Smooth muscle cell (in vitro differentiated cells): ENCODE results near the gene ERGIC1. TPM values are rescaled to one million over a fixed set of nuclear protein-coding genes. Genes with fewer than 3 reads are reported as not detected.
"Not testable (repeated sequence)": the region's sequence is repeated elsewhere in the genome, so short reads cannot be mapped to it uniquely, and the experiment has no call there.

ENCODE experiments used
- DNase-seq: peaks from one replicate; lab custom pipeline; 2025; ENCODE audit not compliant: unreplicated experiment; lab: John Stamatoyannopoulos, UW
- H2AFZ ChIP-seq: fragments of 200-600 bp; sonication (generic); 2 replicates; pipeline ENCODE4 v1.6.0; 2016; ENCODE audit warnings: antibody characterized with exemption, low read depth, mild to moderate bottlenecking
- H3F3A ChIP-seq: fragments of 200-600 bp; sonication (generic); 2 replicates; pipeline ENCODE4 v1.6.0; 2017; ENCODE audit warnings: antibody characterized with exemption, low read depth
- H3K27ac ChIP-seq: fragments of 200-600 bp; sonication (generic); 2 replicates; pipeline ENCODE4 v1.5.1; 2016; ENCODE audit warnings: low read depth, mild to moderate bottlenecking
- H3K27me3 ChIP-seq: fragments of 200-600 bp; sonication (generic); 2 replicates; pipeline ENCODE4 v1.6.1; 2016; ENCODE audit warnings: low read depth, mild to moderate bottlenecking
- H3K36me3 ChIP-seq: fragments of 200-600 bp; sonication (generic); 2 replicates; pipeline ENCODE4 v1.5.1; 2016; ENCODE audit warnings: low read depth
- H3K4me1 ChIP-seq: fragments of 200-600 bp; sonication (generic); 2 replicates; pipeline ENCODE4 v1.5.1; 2016; ENCODE audit warnings: low read depth
- H3K4me2 ChIP-seq: fragments of 200-600 bp; sonication (generic); 2 replicates; pipeline ENCODE4 v1.6.0; 2016; ENCODE audit warnings: mild to moderate bottlenecking
- H3K4me3 ChIP-seq: fragments of 200-600 bp; sonication (generic); 2 replicates; pipeline ENCODE4 v1.5.1; 2016; ENCODE audit warnings: mild to moderate bottlenecking
- H3K79me2 ChIP-seq: fragments of 200-600 bp; sonication (generic); 2 replicates; pipeline ENCODE4 v1.6.0; 2016; ENCODE audit warnings: low read depth, mild to moderate bottlenecking
- H3K9ac ChIP-seq: fragments of 200-600 bp; sonication (generic); 2 replicates; pipeline ENCODE4 v1.6.0; 2016; ENCODE audit warnings: low read depth
- H3K9me3 ChIP-seq: fragments of 200-600 bp; sonication (generic); replicated peaks from 2 replicates; pipeline ENCODE4 v1.5.1; 2016; ENCODE audit warnings: low read depth
- H4K20me1 ChIP-seq: fragments of 200-600 bp; sonication (generic); 2 replicates; pipeline ENCODE4 v1.6.0; 2016; ENCODE audit warnings: low read depth
- CTCF ChIP-seq: fragments of 200-600 bp; sonication (generic); IDR thresholded peaks from 2 replicates; pipeline ENCODE4 v1.5.1; 2017; ENCODE audit warnings: borderline replicate concordance, mild to moderate bottlenecking, antibody characterized with exemption; ENCODE audit not compliant: insufficient read depth, poor library complexity, severe bottlenecking
- WGBS: methylation state at CpG from one replicate; pipeline ENCODE4 v1.1.7; 2016; ENCODE audit warnings: low lambda C conversion rate; 5-methylcytosine and 5-hydroxymethylcytosine counted together
- polyA plus RNA-seq: library from polyadenylated mRNA; unstranded; fragments of >200 nt; fragmentation: Nextera tagmentation; extraction: Ambion mirVana; gene quantifications from 2 replicates; pipeline ENCODE4 v1.2.1, GENCODE V29; 2016
- total RNA-seq: library from RNA; depleted of rRNA; stranded (reverse); fragments of >200 nt; gene quantifications from 2 replicates; pipeline ENCODE4 v1.2.3, GENCODE V29; 2014

The ERGIC1 gene
- total and polyA plus RNA-seq, 2 experiments from 2014 or later, result 38.2 to 140 TPM

GRCh38 chr5:172862165-172862801 is 28.2 kb downstream of the ERGIC1 start:
- Histone ChIP-seq H3K4me3 (no peak overlapping the region), H3K9me3 (no peaks in the 10 kb centered on the region), H3K79me2 (peaks cover 37% of the 10 kb centered on the region), H3K4me1 (no peaks in the 10 kb centered on the region), H4K20me1 (peaks cover 68% of the 10 kb centered on the region), H3K36me3 (no peaks in the 10 kb centered on the region), H3F3A (no peaks in the 10 kb centered on the region), H3K27ac (no peak overlapping the region), H3K4me2 (no peak overlapping the region), H3K9ac (no peak overlapping the region), H2AFZ (no peak overlapping the region), H3K27me3 (no peaks in the 10 kb centered on the region)
- DNase-seq, result no peak
- no peak for TF ChIP-seq CTCF
- 89% methylated on average over 5 of the region's 5 CpGs for WGBS

GRCh38 chr5:172864171-172864570 is 30.1 kb downstream of the ERGIC1 start:
- H4K20me1 ChIP-seq, result peaks cover 61% of the 10 kb centered on the region
- H3K4me3 ChIP-seq, DNase-seq, H3K27me3 ChIP-seq, H3K4me1 ChIP-seq, H2AFZ ChIP-seq, H3F3A ChIP-seq, H3K4me2 ChIP-seq, H3K27ac ChIP-seq, H3K9me3 ChIP-seq, H3K36me3 ChIP-seq, H3K9ac ChIP-seq: not testable (repeated sequence)
- peaks cover 25% of the 10 kb centered on the region for H3K79me2 ChIP-seq
- WGBS, result 95% methylated on average over 4 of the region's 4 CpGs

- no peaks in the 10 kb centered on the region for H3K36me3 ChIP-seq
- no peak overlapping the region for H3K4me3 ChIP-seq
- no peak for TF ChIP-seq CTCF
- peaks cover 25% of the 10 kb centered on the region for H3K79me2 ChIP-seq
- no peak overlapping the region for H3K9ac ChIP-seq
- H3K9me3 ChIP-seq, result no peaks in the 10 kb centered on the region
- no peak overlapping the region for H2AFZ ChIP-seq
- peaks cover 5% of the 10 kb centered on the region for H3K4me1 ChIP-seq
- H3K27me3 ChIP-seq, result no peaks in the 10 kb centered on the region
- DNase-seq, result no peak
- 98% methylated on average over 7 of the region's 7 CpGs for WGBS
- H3F3A ChIP-seq, result no peaks in the 10 kb centered on the region
- H3K4me2 ChIP-seq, result no peak overlapping the region
- H3K27ac ChIP-seq, result no peak overlapping the region
- H4K20me1 ChIP-seq, result peaks cover 55% of the 10 kb centered on the region
Observed at GRCh38 chr5:172864747-172865146, 30.7 kb downstream of the ERGIC1 start.

GRCh38 chr5:172866378-172866777 is 32.3 kb downstream of the ERGIC1 start:
- no peak overlapping the region for H3K27ac ChIP-seq
- H3K4me3 ChIP-seq, result no peak overlapping the region
- H3K9me3 ChIP-seq, result no peaks in the 10 kb centered on the region
- TF ChIP-seq CTCF, result no peak
- peaks cover 5% of the 10 kb centered on the region for H3K4me1 ChIP-seq
- DNase-seq, result no peak
- no peaks in the 10 kb centered on the region for H3K27me3 ChIP-seq
- H2AFZ ChIP-seq, result no peak overlapping the region
- peaks cover 39% of the 10 kb centered on the region for H4K20me1 ChIP-seq
- no peak overlapping the region for H3K4me2 ChIP-seq
- H3K36me3 ChIP-seq, result no peaks in the 10 kb centered on the region
- H3K9ac ChIP-seq, result no peak overlapping the region
- 92% methylated on average over 4 of the region's 4 CpGs for WGBS
- H3F3A ChIP-seq, result peaks cover 1% of the 10 kb centered on the region
- peaks cover 18% of the 10 kb centered on the region for H3K79me2 ChIP-seq
